UCSD-AML1 (cell line): ENCODE results near the gene MRPL14.
A peak's percentile ranks its signal among the peaks of the same experiment; 100 is the strongest.

Experiments used
- DNase-seq: peaks from one replicate; lab custom pipeline; 2025; ENCODE audit not compliant: unreplicated experiment; lab: John Stamatoyannopoulos, UW

Gene MRPL14

GRCh38 chr6:44081753-44082152, 45.5 kb downstream of the MRPL14 start:
- DNase-seq: no peak

GRCh38 chr6:44080561-44081521, 46.4 kb downstream of the MRPL14 start:
- peak; percentile 66 for DNase-seq

- DNase-seq: no peak
These were observed 47.6 kb downstream of the MRPL14 start for GRCh38 chr6:44079672-44080071.

GRCh38 chr6:44078827-44079671, 48.2 kb downstream of the MRPL14 start:
- DNase-seq: no peak

GRCh38 chr6:44078219-44078826, 48.9 kb downstream of the MRPL14 start:
- DNase-seq: no peak

- DNase-seq: no peak
These were observed 49.9 kb downstream of the MRPL14 start for GRCh38 chr6:44077214-44077946.

- no peak for DNase-seq
These were observed 50.7 kb downstream of the MRPL14 start for GRCh38 chr6:44076356-44077213.

- DNase-seq: no peak
These were observed 51.5 kb downstream of the MRPL14 start for GRCh38 chr6:44075647-44076355.

GRCh38 chr6:44074813-44075646, 52.2 kb downstream of the MRPL14 start:
- DNase-seq: no peak

GRCh38 chr6:44074439-44074812, 52.8 kb downstream of the MRPL14 start:
- no peak for DNase-seq

- no peak for DNase-seq
These were observed 53.4 kb downstream of the MRPL14 start for GRCh38 chr6:44073612-44074438.

GRCh38 chr6:44072959-44073611, 54.2 kb downstream of the MRPL14 start:
- no peak for DNase-seq

- DNase-seq: no peak
These were observed 54.7 kb downstream of the MRPL14 start for GRCh38 chr6:44072452-44072958.

- no peak for DNase-seq
These were observed 55.4 kb downstream of the MRPL14 start for GRCh38 chr6:44071670-44072451.

GRCh38 chr6:44068607-44069296, 58.5 kb downstream of the MRPL14 start:
- DNase-seq: no peak
